Measurements from ENCODE around the gene MEP1A. TPM values are rescaled to one million over a fixed set of nuclear protein-coding genes. Genes with fewer than 3 reads are reported as not detected.
"Not testable (repeated sequence)": the region's sequence is repeated elsewhere in the genome, so short reads cannot be mapped to it uniquely, and the experiment has no call there.

MEP1A gene
- not detected for total RNA-seq
- polyA plus RNA-seq, result under 1 TPM in 2 of 3 donors, not detected in 1; 0.04 to 0.21 TPM
- long read RNA-seq, donor 1, result 0 reads
- long read RNA-seq, donor 2, result 0 reads

DNA sequence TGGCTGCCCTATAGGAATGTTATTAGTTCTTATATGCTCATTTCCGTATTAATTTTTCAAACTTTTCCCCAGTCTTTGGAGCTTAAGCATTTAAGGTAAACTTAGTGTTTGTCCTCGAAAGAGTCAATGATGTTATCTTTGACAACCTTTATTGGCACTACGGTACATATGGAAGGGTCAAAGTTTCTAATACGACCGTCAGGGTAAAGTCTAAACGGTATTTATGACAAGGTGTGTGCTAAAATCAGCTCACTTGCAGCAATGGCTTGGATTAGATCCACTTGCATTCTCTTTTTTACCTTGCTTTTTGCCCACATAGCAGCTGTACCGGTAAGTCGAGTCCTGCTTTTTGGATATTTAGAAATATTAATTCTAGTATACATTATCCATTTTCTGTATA is at the start of gene MEP1A:
Gene MEP1A (plus strand): TSS at position 252 of the 400 bp plus-strand sequence. CDS start 10 bp downstream, at position 262.
- Histone ChIP-seq H3K36me3 (ENCODE audit: insufficient read depth in 1 of 2, low read depth in 1 of 2) (no peaks in the 10 kb centered on the region), H3K9me3 (no peaks in the 10 kb centered on the region), H3K27ac (no peak within 1 kb of the TSS), H3K4me1 (no peaks in the 10 kb centered on the region), H3K4me3 (no peak within 1 kb of the TSS), H3K27me3 (ENCODE audit: insufficient read depth in 3 of 3, low read length in 2 of 3) (no peaks in the 10 kb centered on the region)
- TF ChIP-seq CTCF (IDR thresholded peaks at IDR 0.05), result no peak
- DNase-seq, result no peak
- intact Hi-C loops (cut with DNase I), result no loop called here
- ATAC-seq, result no peak
- WGBS, 3 donors, result 87 to 92% (median 89%) methylated on average over 8 of the region's 8 CpGs

GRCh38 chr6:46743425-46744158 is 49.6 kb upstream of the MEP1A start:
- no peaks in the 10 kb centered on the region for H3K4me1 ChIP-seq
- DNase-seq (no peak), ATAC-seq (no peak)
- peaks cover 0 to 9% (median 0%) of the 10 kb centered on the region in 3 donors for H3K27me3 ChIP-seq (ENCODE audit: insufficient read depth in 3 of 3, low read length in 2 of 3)
- TF ChIP-seq CTCF (IDR thresholded peaks at IDR 0.05), result no peak
- intact Hi-C loops (cut with DNase I), result no loop called here
- WGBS, 3 donors, result 92 to 97% (median 93%) methylated on average over 1 of the region's 1 CpG
- H3K9me3 ChIP-seq, result no peaks in the 10 kb centered on the region
- H3K4me3 ChIP-seq, result no peak overlapping the region
- no peaks in the 10 kb centered on the region for H3K36me3 ChIP-seq (ENCODE audit: insufficient read depth in 1 of 2, low read depth in 1 of 2)
- H3K27ac ChIP-seq, result no peak overlapping the region

DNA sequence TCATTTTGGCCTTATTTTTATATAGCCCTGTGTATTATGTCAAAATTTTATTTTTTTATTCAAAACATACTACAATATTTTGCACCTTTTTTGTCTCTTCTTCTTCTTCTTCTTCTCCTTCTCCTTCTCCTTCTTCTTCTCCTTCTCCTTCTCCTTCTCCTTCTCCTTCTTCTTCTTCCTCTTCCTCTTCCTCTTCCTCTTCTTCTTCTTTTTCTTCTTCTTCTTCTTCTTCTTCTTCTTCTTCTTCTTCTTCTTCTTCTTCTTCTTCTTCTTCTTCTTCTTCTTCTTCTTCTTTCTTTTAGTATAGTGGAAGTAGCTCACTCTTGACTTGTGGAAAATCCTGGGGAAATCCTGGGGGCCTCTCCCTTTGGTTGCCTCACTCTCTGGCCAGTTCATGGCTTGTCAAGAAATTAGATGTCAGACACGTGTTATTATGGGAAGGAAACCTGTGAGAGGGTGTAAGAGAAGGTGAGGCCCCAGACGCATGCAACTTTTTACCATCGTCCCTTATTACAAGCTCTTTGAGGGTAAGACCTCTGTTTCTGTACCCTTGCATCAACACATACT is 48.9 kb upstream of the MEP1A start:
- H3K27ac ChIP-seq; H3K4me1 ChIP-seq; intact Hi-C loops (cut with DNase I); H3K36me3 ChIP-seq (ENCODE audit: insufficient read depth in 1 of 2, low read depth in 1 of 2); H3K27me3 ChIP-seq (ENCODE audit: insufficient read depth in 3 of 3, low read length in 2 of 3); ATAC-seq; DNase-seq; H3K4me3 ChIP-seq; H3K9me3 ChIP-seq: not testable (repeated sequence)
- WGBS, 3 donors, result 76 to 91% (median 83%) methylated on average over 3 of the region's 3 CpGs

DNA sequence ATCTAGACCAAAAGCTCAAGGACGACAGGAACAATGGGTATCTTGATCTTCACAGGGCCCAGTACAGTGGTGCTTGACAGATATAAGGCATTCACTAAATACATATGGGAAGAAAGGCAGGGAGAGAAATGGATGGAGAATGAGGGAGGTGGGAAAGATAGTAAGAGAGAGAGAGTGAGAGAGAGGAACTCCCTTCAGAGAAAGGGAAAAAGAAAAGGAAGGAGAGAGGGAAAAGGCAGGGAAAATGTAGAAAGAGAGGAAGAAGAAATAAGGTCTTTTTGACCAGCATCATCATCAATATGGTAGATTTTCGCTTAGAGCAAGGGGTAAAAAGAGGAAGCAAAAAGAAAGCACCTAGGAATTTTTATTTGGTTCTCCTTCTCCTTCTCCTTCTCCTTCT is 47.2 kb upstream of the MEP1A start:
- 87 to 91% (median 87%) methylated on average over 2 of the region's 2 CpGs for WGBS, 3 donors

More for the DNA sequence above, 47.2 kb upstream of the MEP1A start:
- Histone ChIP-seq H3K27me3 (ENCODE audit: insufficient read depth in 3 of 3, low read length in 2 of 3) (peaks cover 0 to 9% (median 0%) of the 10 kb centered on the region in 3 donors), H3K27ac (no peak overlapping the region), H3K9me3 (no peaks in the 10 kb centered on the region), H3K36me3 (ENCODE audit: insufficient read depth in 1 of 2, low read depth in 1 of 2) (no peaks in the 10 kb centered on the region), H3K4me1 (no peaks in the 10 kb centered on the region), H3K4me3 (no peak overlapping the region)
- intact Hi-C loops (cut with DNase I), result no loop called here
- TF ChIP-seq CTCF (IDR thresholded peaks at IDR 0.05), result no peak
- ATAC-seq, result no peak
- DNase-seq, result no peak
